HG02840 (cell line): ENCODE data around the gene ASCL2.

Experiments used
- ATAC-seq: cut with Tn5 transposase; IDR thresholded peaks from one replicate; pipeline ENCODE4 v1.9.1; 2021; ENCODE audit warnings: mild to moderate bottlenecking, moderate library complexity, moderate number of reproducible peaks; ENCODE audit not compliant: unreplicated experiment, low FRiP score

Gene ASCL2

GRCh38 chr11:2270322-2271076, at the start of gene ASCL2:
Gene ASCL2 (minus strand): TSS chr11:2270588. CDS start chr11:2270332, 256 bp downstream.
- ATAC-seq: no peak

GRCh38 chr11:2319791-2320472, 49.5 kb upstream of the ASCL2 start:
- ATAC-seq: no peak

- no peak for ATAC-seq
These were observed 48.3 kb upstream of the ASCL2 start for GRCh38 chr11:2318707-2319106.

- no peak for ATAC-seq
These were observed 47.7 kb upstream of the ASCL2 start for GRCh38 chr11:2318123-2318522.

- ATAC-seq: no peak
These were observed 47.1 kb upstream of the ASCL2 start for GRCh38 chr11:2317354-2318050.

- ATAC-seq: no peak
These were observed 46.5 kb upstream of the ASCL2 start for GRCh38 chr11:2316963-2317244.

GRCh38 chr11:2316169-2316962, 46.0 kb upstream of the ASCL2 start:
- no peak for ATAC-seq

- no peak for ATAC-seq
These were observed 45.2 kb upstream of the ASCL2 start for GRCh38 chr11:2315395-2316168.

- no peak for ATAC-seq
These were observed 44.4 kb upstream of the ASCL2 start for GRCh38 chr11:2314525-2315394.

GRCh38 chr11:2314136-2314524, 43.7 kb upstream of the ASCL2 start:
- ATAC-seq: no peak

- ATAC-seq: no peak
These were observed 42.9 kb upstream of the ASCL2 start for GRCh38 chr11:2313051-2313951.

- ATAC-seq: no peak
These were observed 42.0 kb upstream of the ASCL2 start for GRCh38 chr11:2312232-2313042.

GRCh38 chr11:2311353-2312133, 41.2 kb upstream of the ASCL2 start:
- ATAC-seq: no peak

- ATAC-seq: no peak
These were observed 40.5 kb upstream of the ASCL2 start for GRCh38 chr11:2310786-2311352.

GRCh38 chr11:2310073-2310785, 39.8 kb upstream of the ASCL2 start:
- ATAC-seq: no peak
